Fibroblast of villous mesenchyme (primary cell): ENCODE data around the gene KRT71. TPM values are rescaled to one million over a fixed set of nuclear protein-coding genes. Genes with fewer than 3 reads are reported as not detected.

Experiments used
- DNase-seq: peaks from one replicate; pipeline ENCODE4 v3.0.0-alpha.2; 2010; ENCODE audit warnings: low read depth
- H3K4me3 ChIP-seq: 2 replicates; pipeline ENCODE4 v1.5.1; 2011; ENCODE audit warnings: low read depth, mild to moderate bottlenecking, low read length
- CTCF ChIP-seq: IDR thresholded peaks from 2 replicates; pipeline ENCODE4 v1.5.1; 2012; ENCODE audit warnings: low read depth, mild to moderate bottlenecking, low read length; ENCODE audit not compliant: insufficient read depth
- total RNA-seq: library from RNA; depleted of rRNA; stranded (reverse); fragments of >200 nt; gene quantifications from 2 replicates; pipeline ENCODE4 v1.2.3, GENCODE V29; 2012

Gene KRT71
- total RNA-seq, 1 donor, result not detected

GRCh38 chr12:52582486-52582885 lies 29.5 kb upstream of the KRT71 start:
- DNase-seq, result no peak
- no peak overlapping the region for H3K4me3 ChIP-seq
- TF ChIP-seq CTCF, result no peak

- no peak overlapping the region for H3K4me3 ChIP-seq
- DNase-seq, result peak; percentile 18
- no peak for TF ChIP-seq CTCF
These were observed 28.5 kb upstream of the KRT71 start for GRCh38 chr12:52581481-52581880.

GRCh38 chr12:52581066-52581465 lies 28.1 kb upstream of the KRT71 start:
- DNase-seq, result no peak
- no peak for TF ChIP-seq CTCF
- H3K4me3 ChIP-seq, result no peak overlapping the region

- no peak overlapping the region for H3K4me3 ChIP-seq
- DNase-seq, result no peak
- no peak for TF ChIP-seq CTCF
These were observed 27.6 kb upstream of the KRT71 start for GRCh38 chr12:52580496-52580895.

- no peak overlapping the region for H3K4me3 ChIP-seq
- no peak for DNase-seq
- no peak for TF ChIP-seq CTCF
These were observed 26.8 kb upstream of the KRT71 start for GRCh38 chr12:52579468-52580465.

- no peak overlapping the region for H3K4me3 ChIP-seq
- TF ChIP-seq CTCF, result no peak
- no peak for DNase-seq
These were observed 25.5 kb upstream of the KRT71 start for GRCh38 chr12:52578469-52578868.

GRCh38 chr12:52577316-52577715 lies 24.4 kb upstream of the KRT71 start:
- DNase-seq, result no peak
- no peak for TF ChIP-seq CTCF
- no peak overlapping the region for H3K4me3 ChIP-seq
